Mesendoderm (in vitro differentiated cells): ENCODE results near the gene LEFTY2.
"Not testable (repeated sequence)": the region's sequence is repeated elsewhere in the genome, so short reads cannot be mapped to it uniquely, and the experiment has no call there.

Experiments
- DNase-seq: peaks from one replicate; pipeline ENCODE4 v3.0.0; 2013
- H2AK5ac ChIP-seq: 2 replicates; pipeline ENCODE4 v1.6.1; 2013; ENCODE audit warnings: low read length, inconsistent platforms
- H2BK120ac ChIP-seq: 2 replicates; pipeline ENCODE4 v1.6.1; 2013; ENCODE audit warnings: low read depth, mild to moderate bottlenecking, low read length, moderate library complexity, mixed read lengths
- H2BK15ac ChIP-seq: replicated peaks from 2 replicates; pipeline ENCODE4 v1.6.1; 2013; ENCODE audit warnings: low read depth, mild to moderate bottlenecking, moderate library complexity
- H2BK5ac ChIP-seq: 2 replicates; pipeline ENCODE4 v1.6.1; 2013; ENCODE audit warnings: low read length, inconsistent platforms
- H3K18ac ChIP-seq: 2 replicates; pipeline ENCODE4 v1.6.1; 2013; ENCODE audit warnings: mild to moderate bottlenecking, low read length, mixed read lengths
- H3K23ac ChIP-seq: one replicate; pipeline ENCODE4 v1.6.1; 2013; ENCODE audit warnings: low read length
- H3K27ac ChIP-seq: 2 replicates; pipeline ENCODE4 v1.5.1; 2013; ENCODE audit warnings: low read depth, mild to moderate bottlenecking, inconsistent platforms, low read length, moderate library complexity
- H3K27me3 ChIP-seq: 2 replicates; pipeline ENCODE4 v1.6.1; 2013; ENCODE audit warnings: low read length, control low read depth, mild to moderate bottlenecking, inconsistent platforms; ENCODE audit not compliant: insufficient read depth, poor library complexity
- H3K36me3 ChIP-seq: 2 replicates; pipeline ENCODE4 v1.6.1; 2013; ENCODE audit warnings: low read length, inconsistent platforms; ENCODE audit not compliant: control insufficient read depth, insufficient read depth
- H3K4ac ChIP-seq: one replicate; pipeline ENCODE4 v1.6.1; 2013; ENCODE audit warnings: low read depth, mild to moderate bottlenecking, low read length, moderate library complexity
- H3K4me1 ChIP-seq: 2 replicates; pipeline ENCODE4 v1.6.1; 2013; ENCODE audit warnings: low read depth, low read length, inconsistent platforms; ENCODE audit not compliant: control insufficient read depth
- H3K4me2 ChIP-seq: 2 replicates; pipeline ENCODE4 v1.6.1; 2013; ENCODE audit warnings: low read length
- H3K4me3 ChIP-seq: 2 replicates; pipeline ENCODE4 v1.5.1; 2013; ENCODE audit warnings: mild to moderate bottlenecking, low read length
- H3K56ac ChIP-seq: one replicate; pipeline ENCODE4 v1.6.1; 2013; ENCODE audit warnings: low read length
- H3K79me1 ChIP-seq: 2 replicates; pipeline ENCODE4 v1.6.1; 2013; ENCODE audit warnings: low read length, inconsistent platforms
- H3K79me2 ChIP-seq: 2 replicates; pipeline ENCODE4 v1.6.1; 2013; ENCODE audit warnings: mild to moderate bottlenecking, low read length; ENCODE audit not compliant: control insufficient read depth, insufficient read depth
- H3K9ac ChIP-seq: 2 replicates; pipeline ENCODE4 v1.6.1; 2013; ENCODE audit warnings: low read length, inconsistent platforms
- H4K5ac ChIP-seq: one replicate; pipeline ENCODE4 v1.6.1; 2013; ENCODE audit warnings: low read length
- H4K8ac ChIP-seq: one replicate; pipeline ENCODE4 v1.6.1; 2013; ENCODE audit warnings: low read depth, mild to moderate bottlenecking, control low read depth, low read length, moderate library complexity
- WGBS: extraction: QIAGEN DNeasy Blood & Tissue Kit; methylation state at CpG from one replicate; pipeline ENCODE4 v1.1.7; 2013; ENCODE audit warnings: low lambda C conversion rate, missing lambda C conversion rate; ENCODE audit not compliant: insufficient coverage; ENCODE audit errors: extremely low coverage; 5-methylcytosine and 5-hydroxymethylcytosine counted together

Gene LEFTY2

DNA sequence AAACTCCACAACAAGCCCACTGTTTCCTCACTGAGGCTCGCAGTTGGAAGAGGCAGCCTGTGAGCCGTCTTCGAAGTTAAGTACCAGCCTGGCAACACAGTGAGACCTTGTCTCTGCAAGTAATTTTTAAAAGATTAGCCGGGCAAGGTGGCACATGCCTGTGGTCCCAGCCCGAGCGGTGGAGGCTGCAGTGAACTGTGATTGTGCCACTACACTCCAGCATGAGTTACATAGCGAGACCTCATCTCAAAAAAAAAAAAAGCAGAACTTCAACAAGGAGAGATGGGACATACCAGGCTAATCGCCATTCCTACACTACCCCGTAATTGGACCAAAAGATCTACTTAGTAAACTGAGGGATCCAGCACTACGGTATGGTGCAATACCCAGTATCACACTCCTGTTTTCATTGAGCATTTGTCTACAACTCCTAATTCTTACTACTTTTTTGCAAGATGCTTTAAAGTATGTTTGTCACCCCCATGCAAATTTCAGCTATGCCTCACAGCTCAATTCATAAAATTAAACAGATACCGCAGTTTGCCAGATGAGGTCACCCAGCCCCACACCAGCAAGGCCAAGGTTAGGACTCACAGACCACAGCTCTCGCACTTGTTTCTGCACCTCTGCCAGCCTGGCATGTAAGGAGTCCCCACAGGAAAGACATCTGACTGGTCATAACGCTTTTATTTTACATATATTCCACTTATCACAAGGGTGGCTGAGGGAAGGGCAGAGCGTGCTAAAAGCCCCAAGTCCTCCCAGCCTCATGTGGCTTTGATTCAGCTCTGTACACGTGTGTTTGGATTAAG, 37.1 kb upstream of the LEFTY2 start:
- no CpG with 5 or more reads among the region's 15 CpGs for WGBS
- H3K27me3 ChIP-seq = no peaks in the 10 kb centered on the region
- no peak overlapping the region for H3K4ac ChIP-seq
- no peak overlapping the region for H2BK15ac ChIP-seq
- no peak overlapping the region for H3K18ac ChIP-seq
- peaks cover 2% of the 10 kb centered on the region for H3K36me3 ChIP-seq
- H3K9ac ChIP-seq = no peak overlapping the region
- no peaks in the 10 kb centered on the region for H3K79me2 ChIP-seq
- no peak overlapping the region for H2BK120ac ChIP-seq
- H3K79me1 ChIP-seq = no peaks in the 10 kb centered on the region
- no peak overlapping the region for H3K4me2 ChIP-seq
- no peak overlapping the region for H4K5ac ChIP-seq
- no peak overlapping the region for H4K8ac ChIP-seq
- DNase-seq = no peak
- H3K56ac ChIP-seq = no peak overlapping the region
- H3K27ac ChIP-seq = no peak overlapping the region
- H3K23ac ChIP-seq = no peak overlapping the region
- H3K4me3 ChIP-seq = no peak overlapping the region
- no peak overlapping the region for H2BK5ac ChIP-seq
- H3K4me1 ChIP-seq = no peaks in the 10 kb centered on the region
- no peak overlapping the region for H2AK5ac ChIP-seq

- H3K18ac ChIP-seq, H3K79me1 ChIP-seq, H3K23ac ChIP-seq, H3K27ac ChIP-seq, H3K79me2 ChIP-seq, H3K27me3 ChIP-seq, H4K8ac ChIP-seq, H3K4me3 ChIP-seq, H2BK5ac ChIP-seq, H2BK15ac ChIP-seq, H2AK5ac ChIP-seq, H3K4ac ChIP-seq, H3K9ac ChIP-seq, H3K4me1 ChIP-seq, DNase-seq, H2BK120ac ChIP-seq, H3K4me2 ChIP-seq, H4K5ac ChIP-seq, H3K36me3 ChIP-seq, H3K56ac ChIP-seq: not testable (repeated sequence)
- WGBS = no CpG with 5 or more reads among the region's 12 CpGs
These were observed 34.1 kb upstream of the LEFTY2 start for GRCh38 chr1:225975146-225975545.

DNA sequence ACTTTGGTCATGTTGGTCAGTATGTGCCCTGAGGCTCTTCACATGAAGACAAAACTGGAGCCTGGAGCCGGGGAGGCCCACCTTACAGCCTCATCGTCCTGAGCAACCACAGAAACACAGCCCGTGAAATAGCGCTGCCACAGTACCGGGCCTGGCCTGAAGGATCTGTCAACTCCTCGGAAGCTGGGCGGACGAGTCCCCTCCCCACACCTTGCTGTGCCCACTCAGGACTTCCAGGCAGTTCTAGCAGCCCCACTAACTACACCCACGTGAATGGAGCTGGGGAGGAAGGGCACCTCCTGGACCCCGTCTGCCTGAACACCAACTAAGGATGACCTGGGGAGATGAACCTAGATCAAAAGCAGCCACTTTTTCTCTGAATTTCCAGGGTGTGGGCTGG, 33.4 kb upstream of the LEFTY2 start:
- no peaks in the 10 kb centered on the region for H3K4me1 ChIP-seq
- no peak overlapping the region for H3K23ac ChIP-seq
- WGBS = no CpG with 5 or more reads among the region's 10 CpGs
- no peak overlapping the region for H2BK15ac ChIP-seq
- H4K8ac ChIP-seq = no peak overlapping the region
- H3K4me2 ChIP-seq = no peak overlapping the region
- no peak overlapping the region for H4K5ac ChIP-seq
- H3K9ac ChIP-seq = no peak overlapping the region
- no peaks in the 10 kb centered on the region for H3K27me3 ChIP-seq
- H3K4me3 ChIP-seq = no peak overlapping the region
- H2BK5ac ChIP-seq = no peak overlapping the region
- no peak overlapping the region for H3K27ac ChIP-seq
- H3K79me1 ChIP-seq = no peaks in the 10 kb centered on the region
- peak; percentile 43 for DNase-seq
- no peaks in the 10 kb centered on the region for H3K36me3 ChIP-seq
- no peak overlapping the region for H3K4ac ChIP-seq
- H3K18ac ChIP-seq = no peak overlapping the region
- H2BK120ac ChIP-seq = no peak overlapping the region
- no peak overlapping the region for H2AK5ac ChIP-seq
- no peak overlapping the region for H3K56ac ChIP-seq
- H3K79me2 ChIP-seq = no peaks in the 10 kb centered on the region

DNA sequence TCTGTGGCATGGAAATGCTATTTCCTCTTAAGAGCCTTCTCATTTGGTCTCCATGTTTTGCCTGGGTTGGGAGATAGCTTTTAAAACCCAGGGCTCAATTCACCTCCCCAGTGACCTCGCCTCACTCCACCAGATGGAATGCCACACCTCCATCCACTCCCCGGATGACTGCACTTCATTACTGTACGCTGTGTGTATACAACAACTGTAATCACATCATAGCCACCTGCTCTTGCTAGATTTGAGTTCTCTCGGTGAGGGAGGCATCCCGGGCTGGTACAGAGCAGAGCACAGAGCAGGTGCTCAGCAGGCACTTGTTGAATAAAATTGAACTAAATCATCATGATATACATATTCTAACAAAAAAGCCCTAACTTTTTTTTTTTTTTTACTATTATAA, 32.1 kb upstream of the LEFTY2 start:
- no peak overlapping the region for H3K4me2 ChIP-seq
- H3K23ac ChIP-seq = no peak overlapping the region
- H3K27me3 ChIP-seq = no peaks in the 10 kb centered on the region
- no peak overlapping the region for H2AK5ac ChIP-seq
- H3K9ac ChIP-seq = no peak overlapping the region
- no peak overlapping the region for H4K5ac ChIP-seq
- H3K27ac ChIP-seq = no peak overlapping the region
- H3K56ac ChIP-seq = no peak overlapping the region
- H2BK5ac ChIP-seq = no peak overlapping the region
- DNase-seq = no peak
- H3K79me1 ChIP-seq = no peaks in the 10 kb centered on the region
- H3K36me3 ChIP-seq = no peaks in the 10 kb centered on the region
- H3K79me2 ChIP-seq = no peaks in the 10 kb centered on the region
- H2BK15ac ChIP-seq = no peak overlapping the region
- H3K4me1 ChIP-seq = no peaks in the 10 kb centered on the region
- no peak overlapping the region for H2BK120ac ChIP-seq
- no peak overlapping the region for H3K18ac ChIP-seq
- WGBS = no CpG with 5 or more reads among the region's 5 CpGs
- no peak overlapping the region for H3K4ac ChIP-seq
- no peak overlapping the region for H4K8ac ChIP-seq
- H3K4me3 ChIP-seq = no peak overlapping the region

GRCh38 chr1:225972344-225973152, 31.5 kb upstream of the LEFTY2 start:
- Histone ChIP-seq H3K9ac (no peak overlapping the region), H3K4ac (no peak overlapping the region), H3K27me3 (no peaks in the 10 kb centered on the region), H3K27ac (no peak overlapping the region), H2BK120ac (no peak overlapping the region), H2BK15ac (no peak overlapping the region), H4K8ac (no peak overlapping the region), H3K79me2 (no peaks in the 10 kb centered on the region), H3K36me3 (no peaks in the 10 kb centered on the region), H3K56ac (no peak overlapping the region), H3K4me1 (no peaks in the 10 kb centered on the region), H3K4me3 (no peak overlapping the region), H2AK5ac (no peak overlapping the region), H3K4me2 (no peak overlapping the region), H3K23ac (no peak overlapping the region), H3K18ac (no peak overlapping the region), H2BK5ac (no peak overlapping the region), H3K79me1 (no peaks in the 10 kb centered on the region), H4K5ac (no peak overlapping the region)
- no peak for DNase-seq
- WGBS = no CpG with 5 or more reads among the region's 15 CpGs
